ENCODE measurements around the gene RPH3AL. TPM values are rescaled to one million over a fixed set of nuclear protein-coding genes. Genes with fewer than 3 reads are reported as not detected.
A peak's percentile ranks its signal among the peaks of the same experiment; 100 is the strongest.

Gene RPH3AL
- total and polyA plus RNA-seq, 2 of the 8 experiments (the other 6 are each of a cell fraction or from before 2014, with no cell fraction given): 5.6 to 5.8 TPM

DNA sequence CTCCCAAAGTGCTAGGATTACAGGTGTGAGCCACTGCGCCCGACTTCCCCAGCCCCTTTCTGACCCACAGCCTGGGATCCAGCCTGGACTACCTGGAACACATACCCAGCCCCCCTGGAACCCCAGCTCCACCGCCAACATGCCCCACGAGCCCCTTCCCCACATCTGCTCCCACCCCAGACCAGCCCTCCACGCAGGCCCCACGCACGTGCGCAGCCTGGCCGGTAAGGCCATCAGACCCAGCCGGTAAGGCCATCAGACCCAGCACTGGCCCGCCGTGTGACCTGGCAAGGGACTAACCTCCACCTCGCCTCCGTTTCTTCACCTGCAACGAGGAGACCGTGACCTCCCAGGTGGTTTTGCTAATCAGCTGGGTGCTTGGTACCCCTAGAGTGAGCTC is 46.5 kb downstream of the RPH3AL start:
- H4K8ac ChIP-seq (ENCODE audit: extremely low read depth, insufficient read depth, low read length): no peak overlapping the region
- 0 out of 2 replicates have a peak overlapping the region, but pooled peaks have one; percentile 32 for H2BK20ac ChIP-seq (ENCODE audit: low read length)
- H3K4me2 ChIP-seq (ENCODE audit: insufficient read depth in 1 of 2, low read depth in 2 of 2, low read length in 2 of 2): no peak overlapping the region
- no peak overlapping the region for H3K56ac ChIP-seq (replicated peaks; ENCODE audit: insufficient read length, low read depth, low read length)
- peak overlapping the region; percentile 81; the same call in 1 of the 2 replicates for H2BK15ac ChIP-seq (ENCODE audit: low read length)
- no peak overlapping the region for H2BK5ac ChIP-seq (ENCODE audit: low read depth, low read length)
- no peak overlapping the region for H2BK12ac ChIP-seq (ENCODE audit: low read depth, low read length)
- no peaks in the 10 kb centered on the region for H3K79me1 ChIP-seq (ENCODE audit: low read depth, low read length)
- DNase-seq (ENCODE audit: low read depth in 1 of 2, low spot score in 2 of 2) (no peak), FAIRE-seq (no peak)
- H3K9ac ChIP-seq (replicated peaks in 1 of 4; ENCODE audit: extremely low read depth in 1 of 4, low read depth in 3 of 4, low read length in 3 of 4): no peak overlapping the region
- peaks cover 4 to 26% (median 20%) of the 10 kb centered on the region in 4 experiments for H3K4me1 ChIP-seq (replicated peaks in 1 of 4; ENCODE audit: control insufficient read depth in 3 of 4, insufficient read depth in 4 of 4, low read length in 3 of 4)
- ChIA-PET CTCF (ENCODE audit: partially characterized antibody) (interaction anchor here (0.9 to 3.4 kb wide), 3 partner anchors 25 to 141 kb away, joined by 3 to 21 read pairs (median 5); no protein-coding TSS in a partner anchor), POLR2A (ENCODE audit: partially characterized antibody) (interaction anchor here (0.7 to 3.1 kb wide), 3 partner anchors 13 to 127 kb away, joined by 3 to 10 read pairs (median 5); no protein-coding TSS in a partner anchor)
- H3K9me3 ChIP-seq (ENCODE audit: insufficient read depth in 2 of 2, low read depth in 1 of 2, low read length in 1 of 2): no peaks in the 10 kb centered on the region
- no peaks in the 10 kb centered on the region for H3K79me2 ChIP-seq (ENCODE audit: control insufficient read depth in 1 of 2, insufficient read depth in 2 of 2, low read length in 2 of 2)
- peak overlapping the region; percentile 32; the same call in 1 of the 2 replicates for H3K18ac ChIP-seq (ENCODE audit: extremely low read depth, low read length)
- no peak overlapping the region for H3K23ac ChIP-seq (ENCODE audit: insufficient read length)
- 89% methylated on average over 14 of the region's 16 CpGs; no CpG with 5 or more reads in 1 of the 2 experiments for WGBS, 2 experiments (ENCODE audit: extremely low coverage in 1 of 2, insufficient coverage in 1 of 2, insufficient read length in 1 of 2, insufficient replicate concordance in 2 of 2, low coverage in 1 of 2, low lambda C conversion rate in 2 of 2, missing lambda C conversion rate in 1 of 2)
- H3K14ac ChIP-seq (ENCODE audit: insufficient read length): no peak overlapping the region
- H2BK120ac ChIP-seq (replicated peaks; ENCODE audit: low read depth, low read length): no peak overlapping the region
- peak overlapping the region; percentile 15 for H4K91ac ChIP-seq (replicated peaks; ENCODE audit: insufficient read length, low read length)
- peaks cover 0 to 1% (median 0%) of the 10 kb centered on the region in 4 experiments; a peak in 1 of 7 replicates for H3K27me3 ChIP-seq (replicated peaks in 1 of 4; ENCODE audit: control insufficient read depth in 3 of 4, extremely low read depth in 1 of 4, insufficient read depth in 3 of 4, low read length in 3 of 4)
- H4K20me1 ChIP-seq (replicated peaks in 1 of 2; ENCODE audit: control insufficient read depth in 1 of 2, insufficient read depth in 2 of 2, low read length in 2 of 2): no peaks in the 10 kb centered on the region
- H2AK5ac ChIP-seq (ENCODE audit: low read depth, low read length): peak overlapping the region; percentile 53; the same call in 1 of the 2 replicates
- no peaks in the 10 kb centered on the region for H3K36me3 ChIP-seq (ENCODE audit: control insufficient read depth in 2 of 4, insufficient read depth in 4 of 4, low read length in 3 of 4)
- no peaks in the 10 kb centered on the region; the same call in 1 of the 2 replicates for H3K23me2 ChIP-seq (ENCODE audit: low read depth, low read length)
- no peak overlapping the region for H2AFZ ChIP-seq (ENCODE audit: low read length)
- no peak overlapping the region for H3K27ac ChIP-seq (ENCODE audit: low read depth, low read length)
- H3K4ac ChIP-seq (replicated peaks; ENCODE audit: insufficient read length, low read depth, low read length): no peak overlapping the region
- H3K4me3 ChIP-seq (ENCODE audit: extremely low read depth in 1 of 4, insufficient read depth in 2 of 4, low read depth in 3 of 4, low read length in 4 of 4): no peak overlapping the region
- no peak overlapping the region for H4K5ac ChIP-seq (ENCODE audit: insufficient read length, low read depth, low read length)
- TF ChIP-seq POU5F1 (IDR thresholded peaks at IDR 0.05; ENCODE audit: low read depth, low read length) (no peak), SIRT6 (IDR thresholded peaks at IDR 0.05; ENCODE audit: low read length) (no peak), CTBP2 (IDR thresholded peaks at IDR 0.05; ENCODE audit: borderline replicate concordance, insufficient read depth, insufficient read length, low read length) (no peak), JUND (IDR thresholded peaks at IDR 0.05; ENCODE audit: low read length) (no peak), SP4 (IDR thresholded peaks at IDR 0.05; ENCODE audit: low read length) (no peak), SAP30 (IDR thresholded peaks at IDR 0.05; ENCODE audit: insufficient read depth, insufficient replicate concordance, low read length) (no peak), PHF8 (conservative IDR thresholded peaks at IDR 0.05; ENCODE audit: low read depth, low read length) (no peak), CBX5 (IDR thresholded peaks at IDR 0.05; ENCODE audit: low read depth, low read length) (no peak), ASH2L (IDR thresholded peaks at IDR 0.05; ENCODE audit: low read length) (no peak), SIX5 (IDR thresholded peaks at IDR 0.05; ENCODE audit: low read depth, low read length) (no peak), SIN3A (conservative IDR thresholded peaks at IDR 0.05 in 1 of 2, IDR thresholded peaks at IDR 0.05 in 1 of 2; ENCODE audit: low read depth in 1 of 2, low read length in 2 of 2) (no peak), CBX8 (IDR thresholded peaks at IDR 0.05; ENCODE audit: borderline replicate concordance, low read depth, low read length) (no peak), TAF1 (IDR thresholded peaks at IDR 0.05; ENCODE audit: low read depth, low read length) (no peak), POLR2AphosphoS5 (IDR thresholded peaks at IDR 0.05; ENCODE audit: low read depth, low read length) (no peak), HDAC6 (IDR thresholded peaks at IDR 0.05; ENCODE audit: low read depth, low read length) (no peak)

All from H1 (cell line).